ENCODE results near the gene ANGPTL7.

GRCh38 chr1:11187494-11187893 lies 1.7 kb upstream of the ANGPTL7 start:
- TF ChIP-seq CTCF (IDR thresholded peaks at IDR 0.05 in 2 of 3, conservative IDR thresholded peaks at IDR 0.05 in 1 of 3; ENCODE audit: borderline replicate concordance in 1 of 3, insufficient read depth in 1 of 3, low read depth in 2 of 3, low read length in 2 of 3), result no peak
- no peak for TF ChIP-seq MAX (IDR thresholded peaks at IDR 0.05)
- no peak for TF ChIP-seq CBX3 (IDR thresholded peaks at IDR 0.05; ENCODE audit: low read depth)
- no peak for TF ChIP-seq JUND (IDR thresholded peaks at IDR 0.05)
